CD4-positive, alpha-beta T cell treated with Interleukin-21 for 1 hour (primary cell): ENCODE data around the gene WWOX.

Experiments
- DNase-seq: peaks from one replicate; pipeline ENCODE4 v3.0.0-alpha.2; 2020

The WWOX gene

GRCh38 chr16:78443542-78444364 is 344.3 kb downstream of the WWOX start:
- no peak for DNase-seq

- DNase-seq: no peak
Observed at GRCh38 chr16:78445818-78446217, 346.4 kb downstream of the WWOX start.

- DNase-seq: no peak
Observed at GRCh38 chr16:78446486-78446885, 347.0 kb downstream of the WWOX start.

- DNase-seq: no peak
Observed at GRCh38 chr16:78446992-78447563, 347.6 kb downstream of the WWOX start.

GRCh38 chr16:78448658-78449271 is 349.3 kb downstream of the WWOX start:
- DNase-seq: no peak

GRCh38 chr16:78450255-78450654 is 350.8 kb downstream of the WWOX start:
- DNase-seq: no peak

GRCh38 chr16:78452025-78452555 is 352.6 kb downstream of the WWOX start:
- DNase-seq: no peak

- DNase-seq: no peak
Observed at GRCh38 chr16:78455861-78456260, 356.4 kb downstream of the WWOX start.

- DNase-seq: no peak
Observed at GRCh38 chr16:78458588-78458987, 359.1 kb downstream of the WWOX start.

GRCh38 chr16:78460428-78460827 is 361.0 kb downstream of the WWOX start:
- DNase-seq: no peak

GRCh38 chr16:78461087-78461486 is 361.6 kb downstream of the WWOX start:
- no peak for DNase-seq

GRCh38 chr16:78461496-78462287 is 362.2 kb downstream of the WWOX start:
- DNase-seq: no peak

GRCh38 chr16:78462288-78463208 is 363.1 kb downstream of the WWOX start:
- no peak for DNase-seq

- no peak for DNase-seq
Observed at GRCh38 chr16:78463591-78463990, 364.1 kb downstream of the WWOX start.

- no peak for DNase-seq
Observed at GRCh38 chr16:78464833-78465232, 365.4 kb downstream of the WWOX start.

- DNase-seq: no peak
Observed at GRCh38 chr16:78465730-78466129, 366.3 kb downstream of the WWOX start.

GRCh38 chr16:78469787-78470186 is 370.3 kb downstream of the WWOX start:
- DNase-seq: no peak

- DNase-seq: no peak
Observed at GRCh38 chr16:78473031-78473699, 373.7 kb downstream of the WWOX start.

- no peak for DNase-seq
Observed at GRCh38 chr16:78474762-78475161, 375.3 kb downstream of the WWOX start.

- DNase-seq: no peak
Observed at GRCh38 chr16:78476615-78477014, 377.2 kb downstream of the WWOX start.

- DNase-seq: peak; percentile 8
Observed at GRCh38 chr16:78478267-78478861, 378.9 kb downstream of the WWOX start.
